Glomerular endothelial cell (primary cell): ENCODE data around the gene ARHGDIA. TPM values are rescaled to one million over a fixed set of nuclear protein-coding genes. Genes with fewer than 3 reads are reported as not detected.

Source experiments
- DNase-seq: peaks from one replicate; pipeline ENCODE4 v3.0.0-alpha.2; 2011; ENCODE audit warnings: low read depth, low spot score; ENCODE audit errors: extremely low read depth
- total RNA-seq: library from RNA; depleted of rRNA; stranded (reverse); fragments of >200 nt; gene quantifications from 2 replicates; pipeline ENCODE4 v1.2.3, GENCODE V29; 2015

Gene ARHGDIA
- total RNA-seq, 1 donor from 2014 or later = 442 TPM

- no peak for DNase-seq
These were observed 35.5 kb upstream of the ARHGDIA start for GRCh38 chr17:81906476-81907218.

- no peak for DNase-seq
These were observed 34.9 kb upstream of the ARHGDIA start for GRCh38 chr17:81905993-81906392.

GRCh38 chr17:81905424-81905875 is 34.3 kb upstream of the ARHGDIA start:
- no peak for DNase-seq

GRCh38 chr17:81904600-81905423 is 33.7 kb upstream of the ARHGDIA start:
- no peak for DNase-seq

GRCh38 chr17:81903896-81904599 is 32.9 kb upstream of the ARHGDIA start:
- no peak for DNase-seq

GRCh38 chr17:81903415-81903831 is 32.3 kb upstream of the ARHGDIA start:
- DNase-seq = no peak

- DNase-seq = no peak
These were observed 31.7 kb upstream of the ARHGDIA start for GRCh38 chr17:81902653-81903414.

GRCh38 chr17:81902023-81902652 is 31.0 kb upstream of the ARHGDIA start, which contains the start of gene NPB:
Gene NPB (plus strand): TSS chr17:81902238. CDS start chr17:81902278, 40 bp downstream.
- no peak for DNase-seq

- DNase-seq = no peak
These were observed 30.3 kb upstream of the ARHGDIA start for GRCh38 chr17:81901167-81902022.

GRCh38 chr17:81900181-81900820 is 29.2 kb upstream of the ARHGDIA start:
- no peak for DNase-seq

GRCh38 chr17:81899514-81900166 is 28.5 kb upstream of the ARHGDIA start:
- no peak for DNase-seq

- no peak for DNase-seq
These were observed 27.7 kb upstream of the ARHGDIA start for GRCh38 chr17:81898885-81899284.

GRCh38 chr17:81898029-81898866 is 27.1 kb upstream of the ARHGDIA start:
- no peak for DNase-seq

GRCh38 chr17:81895400-81895799 is 24.3 kb upstream of the ARHGDIA start:
- no peak for DNase-seq

GRCh38 chr17:81891303-81891552 is 20.1 kb upstream of the ARHGDIA start:
- no peak for DNase-seq

- no peak for DNase-seq
These were observed 19.5 kb upstream of the ARHGDIA start for GRCh38 chr17:81890447-81891302.

GRCh38 chr17:81889602-81890001 is 18.5 kb upstream of the ARHGDIA start:
- DNase-seq = no peak
